Mucosa of gallbladder (tissue), 1 donor: ENCODE measurements around the gene NPY5R. TPM values are rescaled to one million over a fixed set of nuclear protein-coding genes. Genes with fewer than 3 reads are reported as not detected.
A peak's percentile ranks its signal among the peaks of the same experiment; 100 is the strongest.

ENCODE experiments used
- DNase-seq: peaks from one replicate; pipeline ENCODE4 v3.0.0-alpha.2; 2020; ENCODE audit warnings: low spot score
- total RNA-seq: library from RNA; stranded (reverse); gene quantifications from one replicate; pipeline ENCODE4 v1.2.1, GENCODE V29; 2021
- donor health status: DM: no; HTN: no; CAD: no.

Gene NPY5R
- 0.23 TPM for total RNA-seq

DNA sequence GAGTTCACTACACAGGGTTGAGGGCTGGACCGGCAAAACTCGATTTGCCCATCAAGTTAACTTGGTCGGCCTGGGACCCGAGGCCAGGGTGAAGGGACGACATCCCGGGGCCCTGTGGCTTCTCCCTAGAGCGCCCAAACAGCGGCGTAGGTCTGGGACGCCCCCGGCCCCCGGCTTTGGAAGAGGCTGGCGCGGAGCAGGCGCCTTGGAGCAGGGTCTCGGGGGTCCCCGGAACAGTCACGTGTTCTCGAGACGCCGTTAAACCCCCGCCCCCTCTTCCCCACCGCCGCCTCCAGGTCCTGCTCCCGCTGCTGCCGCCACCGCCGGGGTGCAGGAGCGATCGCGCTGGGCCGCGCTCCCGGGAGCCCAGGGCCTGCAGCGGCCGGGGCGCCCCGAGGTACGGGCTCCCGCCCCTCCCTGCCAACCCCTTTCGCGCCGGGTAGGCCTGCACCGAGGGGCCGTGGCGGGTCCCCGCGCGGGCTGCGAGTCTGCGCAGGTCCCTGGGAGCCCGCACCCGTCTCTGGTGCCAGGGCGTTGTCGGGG is at the start of gene NPY5R:
NPY5R (plus strand) TSS at position 289 of the 543 bp plus-strand sequence. CDS start 6,382 bp downstream, outside the sequence.
- no peak for DNase-seq

DNA sequence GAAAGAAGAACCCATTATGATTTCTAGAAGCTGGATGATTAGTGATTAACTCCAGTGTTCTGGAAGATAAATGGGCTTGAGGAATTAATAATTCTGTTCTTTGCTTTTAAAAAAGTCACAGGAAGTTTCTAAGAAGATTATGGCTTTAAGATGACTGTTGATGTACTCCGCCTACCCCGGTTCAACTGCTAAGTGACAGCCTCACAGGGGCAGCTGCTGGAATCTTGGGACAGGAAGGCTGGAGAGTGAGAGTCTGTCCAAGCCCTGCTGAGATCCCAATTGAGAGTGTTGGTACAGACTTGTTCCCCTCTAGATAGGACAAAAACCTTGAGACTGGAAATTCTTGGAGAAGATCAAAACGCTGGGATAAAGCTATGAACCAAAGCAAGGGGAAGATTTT is 48.6 kb upstream of the NPY5R start:
- no peak for DNase-seq

DNA sequence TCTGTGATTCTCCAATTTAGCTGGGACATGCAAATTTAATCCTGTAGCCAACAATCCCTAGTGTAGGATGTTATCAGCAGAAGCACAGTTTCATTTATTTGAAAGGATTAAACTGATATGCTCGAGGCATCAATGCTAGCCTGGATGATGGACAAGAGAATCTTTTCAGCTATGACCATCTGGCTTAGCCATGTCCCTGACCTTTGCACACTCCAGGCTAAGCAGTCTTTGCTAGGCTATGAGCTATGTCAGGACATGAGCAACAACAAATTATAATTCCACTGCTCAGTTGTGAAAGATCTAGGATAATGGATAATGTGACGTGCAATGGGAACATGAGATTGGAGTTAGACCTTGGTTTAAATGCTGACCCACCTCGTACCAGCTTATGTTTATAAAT is 43.2 kb upstream of the NPY5R start:
- DNase-seq: no peak

DNA sequence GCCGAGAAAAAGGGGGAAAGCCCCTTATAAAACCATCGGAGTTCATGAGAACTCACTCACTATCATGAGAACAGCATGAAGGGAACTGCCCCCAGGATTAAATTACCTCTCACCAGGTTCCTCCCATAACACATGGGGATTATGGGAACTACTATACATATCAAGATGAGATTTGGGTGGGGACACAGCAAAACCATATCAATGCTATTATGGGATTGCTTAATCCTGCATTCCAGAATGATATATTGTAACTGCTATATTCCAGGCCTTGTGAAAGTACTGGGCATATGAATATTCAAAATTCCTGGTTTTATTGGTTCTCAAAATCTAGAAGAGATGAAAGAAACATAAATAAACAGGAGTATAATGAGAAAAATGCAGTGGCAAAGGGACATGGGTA is 40.6 kb upstream of the NPY5R start:
- no peak for DNase-seq

DNA sequence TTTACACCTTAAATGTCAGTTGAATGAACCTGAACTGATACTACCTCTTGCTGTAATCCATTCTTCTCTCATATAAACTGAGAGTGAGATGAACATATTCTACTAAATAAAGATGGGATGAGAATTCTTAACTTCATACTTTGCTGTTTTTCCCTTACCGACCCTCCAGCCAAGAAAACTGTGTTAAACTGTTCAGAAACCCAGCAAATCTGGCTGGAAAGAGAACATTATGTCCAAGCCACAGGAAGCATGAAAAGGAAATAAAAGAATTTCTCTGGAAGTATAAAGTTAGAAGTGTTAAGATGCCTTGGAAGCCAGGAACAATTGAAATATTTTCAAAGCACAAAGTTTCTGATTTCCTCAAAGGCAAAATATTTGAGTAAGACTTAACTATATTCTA is 34.2 kb upstream of the NPY5R start:
- no peak for DNase-seq

DNA sequence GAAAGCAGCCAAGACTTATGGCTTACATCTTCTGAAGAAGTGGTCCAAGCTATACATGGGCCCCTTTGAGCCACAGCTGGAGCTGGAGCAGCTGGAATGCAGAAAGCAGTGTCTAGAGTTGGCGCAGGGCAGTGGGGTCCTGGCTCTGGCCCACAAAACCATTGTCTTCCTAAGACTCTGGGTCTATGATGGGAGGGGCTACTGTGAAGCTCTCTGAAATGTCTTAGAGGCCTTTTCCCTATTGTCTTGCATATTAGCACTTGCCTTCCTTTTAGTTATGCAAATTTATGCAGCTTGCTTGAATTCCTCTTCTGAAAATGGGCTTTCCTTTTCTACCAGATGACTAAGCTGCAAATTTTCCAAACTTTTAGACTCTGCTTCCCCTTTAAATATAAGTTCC is 26.6 kb upstream of the NPY5R start:
- DNase-seq: no peak

DNA sequence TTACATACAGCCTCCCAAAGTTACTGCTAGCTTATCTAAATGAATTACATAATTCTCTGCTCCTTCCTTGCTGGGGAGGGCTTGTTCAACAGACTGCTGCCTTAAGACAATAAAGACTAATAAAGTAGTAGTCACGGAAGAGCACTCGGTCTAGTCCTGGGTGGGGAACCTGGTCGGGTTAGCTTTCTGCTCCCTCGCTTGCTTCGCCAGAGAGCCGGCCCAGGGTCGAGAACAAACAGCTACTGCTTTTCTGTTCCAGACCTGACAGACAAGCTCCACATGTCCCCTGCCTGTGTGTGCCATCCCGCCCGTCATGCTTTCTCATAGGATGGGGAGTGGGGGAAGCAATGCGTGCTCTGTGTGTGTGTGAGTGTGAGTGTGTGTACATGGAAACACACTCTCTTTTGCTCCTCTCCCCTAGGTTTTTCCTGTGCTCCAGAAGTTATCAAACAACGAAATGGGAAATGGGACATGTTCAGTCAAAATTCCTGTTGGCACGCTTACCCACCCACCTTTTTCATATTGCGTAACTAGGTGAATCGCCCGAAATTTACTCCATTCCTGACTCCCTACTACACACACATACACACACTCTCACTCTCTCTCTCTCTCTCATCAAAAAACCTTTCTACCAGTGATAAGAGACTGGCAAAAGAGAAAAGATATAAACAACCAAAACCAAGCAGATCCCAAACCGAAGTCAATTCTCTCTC is 12.6 kb upstream of the NPY5R start:
- no peak for DNase-seq

DNA sequence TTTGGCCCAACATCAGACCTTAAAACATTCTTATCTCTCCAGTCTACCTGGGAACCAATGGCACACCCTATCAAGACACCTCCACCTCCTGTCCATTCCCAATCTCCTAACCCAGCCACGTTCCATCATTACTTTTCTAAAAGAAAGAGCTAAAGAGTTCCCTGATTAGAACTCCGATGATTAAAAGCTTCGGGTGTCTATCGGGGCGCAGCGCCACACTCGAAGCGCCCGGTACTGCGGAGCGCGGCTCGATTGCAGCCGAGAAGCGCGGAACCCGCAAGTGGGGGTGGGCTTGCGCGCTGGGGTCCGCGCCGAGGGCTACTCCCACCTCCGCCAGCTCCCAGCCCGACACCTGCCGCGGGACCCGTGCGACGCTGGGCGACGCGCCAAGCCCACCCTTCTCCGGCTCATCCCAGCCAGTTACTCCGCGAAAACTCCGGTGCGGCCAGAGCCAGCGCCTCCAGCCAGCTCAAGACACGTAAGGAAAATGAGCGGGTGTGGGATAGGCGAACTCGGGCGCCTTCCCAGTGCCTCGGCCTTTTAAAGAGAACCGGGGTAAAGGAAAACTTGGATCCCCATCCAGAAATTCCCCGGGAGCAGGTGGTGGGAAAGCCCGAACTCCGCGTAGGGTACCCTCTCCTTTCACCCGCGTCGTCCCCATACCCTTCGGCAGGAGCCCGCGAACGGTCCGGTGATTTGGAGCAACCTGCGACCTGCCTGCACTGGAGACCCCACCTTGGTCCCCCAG is 11.9 kb upstream of the NPY5R start:
- DNase-seq: peak; percentile 10

DNA sequence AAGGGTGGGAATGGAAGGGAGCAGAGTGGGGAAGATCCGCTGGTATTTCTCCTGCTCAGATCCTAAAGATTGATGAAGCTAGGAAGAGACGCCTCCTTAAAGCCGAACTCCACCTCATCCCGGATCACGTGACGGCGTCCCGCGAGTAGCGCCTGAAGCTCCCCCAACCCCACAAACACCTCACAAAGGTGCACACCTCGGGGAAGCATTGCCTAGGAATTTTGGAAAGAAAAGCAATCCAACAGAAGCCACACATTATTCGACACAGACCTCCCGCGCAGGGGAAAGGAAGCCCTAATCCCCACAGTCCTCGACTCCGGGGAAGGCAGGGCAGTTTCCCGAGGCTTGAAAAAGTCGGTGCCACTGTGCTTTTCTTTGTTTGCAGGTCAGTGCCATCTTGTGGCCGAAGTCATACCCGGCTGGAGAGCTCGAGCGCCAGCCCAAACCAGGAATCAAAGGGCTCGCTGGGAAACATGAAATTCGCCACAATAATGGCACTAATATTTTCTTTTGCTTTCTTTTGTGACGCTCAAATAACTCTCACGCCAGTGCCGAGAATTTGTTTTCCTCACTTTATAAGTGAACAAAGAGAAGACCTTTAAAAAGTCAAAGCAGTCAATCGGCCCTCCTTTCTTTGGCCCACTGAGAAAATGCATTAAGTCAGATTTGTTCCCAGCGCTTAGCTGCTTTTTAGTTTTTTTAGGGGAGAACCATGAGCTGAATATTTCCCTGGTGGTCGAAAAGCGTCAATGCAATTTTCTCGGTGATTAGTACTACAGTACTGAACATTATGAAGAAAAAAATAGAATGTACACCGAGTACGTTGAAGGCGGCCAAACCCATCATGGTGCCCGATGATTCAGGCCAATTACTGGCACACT is 10.9 kb upstream of the NPY5R start, which contains the start of gene NPY1R:
NPY1R (minus strand) TSS at position 71 of the 881 bp plus-strand sequence. CDS start 6,042 bp downstream, outside the sequence.
- DNase-seq: peak; percentile 82

DNA sequence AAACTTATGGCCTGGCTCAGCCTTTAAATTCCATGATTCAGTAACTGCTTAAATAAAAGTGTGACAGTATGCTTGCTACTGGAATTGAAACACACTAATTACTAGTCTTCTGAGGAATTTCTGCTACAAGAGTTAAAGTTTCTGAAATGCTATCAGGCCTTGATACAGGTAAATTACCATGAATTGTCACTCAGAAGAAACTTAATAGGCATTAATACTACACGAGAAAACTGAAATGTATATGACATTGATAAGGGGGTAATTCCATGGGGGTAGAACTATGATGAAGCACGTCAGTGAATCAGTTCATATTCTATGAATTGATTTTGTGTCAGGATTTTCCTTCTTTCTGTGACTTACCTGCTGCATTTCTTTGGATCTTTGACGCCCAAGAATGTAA is 8.3 kb upstream of the NPY5R start:
- DNase-seq: no peak

DNA sequence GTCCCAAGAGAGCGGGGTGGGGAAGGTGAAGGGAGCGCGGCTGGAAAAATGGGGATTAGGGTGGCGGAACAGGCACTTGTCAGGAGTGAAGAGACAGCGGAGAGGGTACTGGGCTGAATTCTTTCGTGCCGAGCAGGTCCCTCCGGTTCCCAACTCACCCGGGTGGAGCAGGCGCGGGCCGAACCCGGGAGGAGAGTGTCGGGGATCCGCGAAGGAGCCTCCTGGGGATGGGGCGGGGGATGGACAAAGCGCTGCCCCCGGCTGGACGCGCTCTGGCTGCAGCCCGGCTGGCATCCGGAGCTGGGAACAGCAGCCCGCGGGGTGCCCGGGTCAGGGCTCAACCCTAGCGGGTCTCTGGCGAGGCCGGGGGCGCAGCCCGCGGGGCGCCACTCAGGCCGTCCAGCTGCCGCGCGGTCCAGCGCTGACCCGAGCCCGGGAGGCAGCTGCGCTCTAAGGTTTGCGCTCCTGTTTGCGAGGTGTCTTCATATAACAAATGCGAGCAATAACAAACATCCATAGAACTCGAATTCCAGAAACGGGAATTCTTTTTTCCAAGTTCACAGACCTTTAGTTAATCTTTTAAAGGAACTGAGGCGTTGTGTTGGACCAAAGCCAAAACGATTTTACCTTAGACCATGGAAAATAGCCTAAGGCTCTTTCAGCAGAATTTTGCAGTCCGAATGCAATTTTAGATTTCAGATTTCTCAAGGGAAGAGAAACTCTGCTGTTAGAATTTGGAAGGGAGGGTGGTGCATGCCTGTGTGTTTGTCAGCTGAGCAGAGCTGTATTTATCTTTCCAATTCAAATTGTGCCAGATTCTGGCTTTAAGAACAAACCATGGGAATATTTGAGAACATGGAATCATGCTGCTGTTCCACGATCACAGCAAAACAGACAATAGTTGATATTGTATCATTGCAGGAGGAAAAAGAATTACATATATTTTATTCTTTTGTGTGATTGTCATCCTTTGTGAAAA is 744 bp downstream of the NPY5R start:
- no peak for DNase-seq

DNA sequence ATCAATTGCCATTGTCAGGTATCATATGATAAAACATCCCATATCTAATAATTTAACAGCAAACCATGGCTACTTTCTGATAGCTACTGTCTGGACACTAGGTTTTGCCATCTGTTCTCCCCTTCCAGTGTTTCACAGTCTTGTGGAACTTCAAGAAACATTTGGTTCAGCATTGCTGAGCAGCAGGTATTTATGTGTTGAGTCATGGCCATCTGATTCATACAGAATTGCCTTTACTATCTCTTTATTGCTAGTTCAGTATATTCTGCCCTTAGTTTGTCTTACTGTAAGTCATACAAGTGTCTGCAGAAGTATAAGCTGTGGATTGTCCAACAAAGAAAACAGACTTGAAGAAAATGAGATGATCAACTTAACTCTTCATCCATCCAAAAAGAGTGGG is 7.0 kb downstream of the NPY5R start:
- no peak for DNase-seq

DNA sequence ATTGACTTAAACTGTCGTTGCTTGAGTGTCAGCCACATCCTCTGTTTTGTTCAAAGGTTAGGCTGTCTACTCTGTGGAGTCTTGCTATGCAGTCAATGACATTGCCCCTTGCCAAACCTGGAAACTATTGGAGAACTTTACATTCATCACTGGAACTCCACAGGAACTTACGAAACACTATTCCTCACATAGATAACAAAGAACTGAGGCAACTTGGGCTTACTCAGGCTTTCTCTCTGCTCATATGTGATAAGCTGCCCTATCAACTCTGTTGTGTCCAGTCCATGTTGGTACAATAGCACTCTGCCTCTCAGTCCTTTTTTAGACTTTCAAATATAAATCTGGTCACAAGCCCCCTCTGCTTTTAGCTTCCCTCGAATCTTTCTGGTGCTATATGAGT is 9.4 kb downstream of the NPY5R start:
- no peak for DNase-seq

DNA sequence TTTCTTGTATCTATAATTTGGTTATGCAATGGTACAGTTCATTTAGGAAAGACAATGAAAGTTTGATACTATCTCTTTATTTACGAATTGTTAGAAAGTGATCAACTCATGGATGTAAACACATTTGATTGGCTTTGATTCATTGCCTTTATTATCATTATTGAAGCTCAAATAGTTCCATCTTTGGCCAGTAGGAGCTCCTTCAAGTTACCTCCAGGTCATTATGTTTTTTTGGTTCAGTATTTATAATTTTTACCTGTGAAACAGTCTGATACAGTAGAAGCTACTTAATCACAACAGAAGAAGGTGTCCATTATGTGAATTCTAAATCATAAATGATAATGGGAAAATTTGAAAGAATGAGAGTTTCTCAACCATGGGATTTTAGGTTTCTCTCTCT is 12.4 kb downstream of the NPY5R start:
- DNase-seq: no peak

DNA sequence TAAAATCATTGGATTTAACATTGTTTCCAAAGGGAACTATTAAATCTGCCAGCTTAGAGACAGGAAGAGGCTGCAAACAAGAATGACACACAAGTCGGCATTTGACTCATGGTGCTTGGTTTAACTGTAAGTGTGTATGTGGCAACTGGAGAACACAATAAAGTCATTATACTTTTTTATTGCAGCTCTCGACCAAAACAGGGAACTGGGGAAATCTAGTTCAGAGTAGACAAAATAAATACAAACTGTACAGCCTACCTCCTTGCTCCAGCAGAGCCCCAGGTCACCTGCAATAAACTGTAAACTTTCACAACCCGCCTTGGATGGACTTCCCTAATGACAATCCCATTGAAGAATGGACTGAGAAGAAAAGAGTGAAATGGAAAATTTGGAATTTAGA is 24.0 kb downstream of the NPY5R start:
- DNase-seq: no peak

DNA sequence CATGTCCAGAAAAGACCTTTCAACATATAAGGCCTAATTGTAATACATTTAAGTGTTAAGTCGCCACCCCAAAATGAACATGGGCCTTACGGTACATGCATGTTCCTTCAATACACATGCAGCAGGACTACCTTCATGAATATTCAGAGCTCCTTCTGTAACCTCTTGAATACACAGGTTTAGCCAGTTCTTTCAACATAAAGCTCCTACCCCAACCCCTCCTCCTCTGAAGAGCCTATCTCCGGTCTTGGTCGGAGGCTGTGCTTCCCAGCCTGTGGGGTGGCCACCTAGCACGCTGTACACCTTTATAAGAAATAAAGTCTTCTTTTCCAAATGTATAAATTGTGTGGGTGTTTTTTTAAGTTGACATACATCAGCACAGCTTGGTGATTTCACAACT is 28.3 kb downstream of the NPY5R start:
- DNase-seq: no peak

DNA sequence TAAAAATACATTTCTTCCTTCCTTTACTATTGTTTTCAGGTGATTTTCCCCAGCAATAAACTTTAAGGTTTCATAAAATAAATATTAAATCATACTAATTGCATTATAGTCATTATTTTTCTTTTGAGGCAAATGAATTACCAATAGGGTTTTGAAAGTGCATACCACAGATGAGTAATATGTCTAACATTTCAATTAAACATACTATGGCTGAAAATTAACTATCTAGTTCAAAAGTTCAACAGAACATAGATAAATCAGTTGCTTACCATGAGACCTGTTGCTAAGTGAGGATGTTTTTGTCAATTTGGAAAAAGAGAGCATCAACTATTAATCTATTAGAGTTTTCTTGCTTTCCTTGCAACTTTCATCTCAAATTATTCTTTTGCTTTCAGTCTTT is 35.0 kb downstream of the NPY5R start:
- no peak for DNase-seq

DNA sequence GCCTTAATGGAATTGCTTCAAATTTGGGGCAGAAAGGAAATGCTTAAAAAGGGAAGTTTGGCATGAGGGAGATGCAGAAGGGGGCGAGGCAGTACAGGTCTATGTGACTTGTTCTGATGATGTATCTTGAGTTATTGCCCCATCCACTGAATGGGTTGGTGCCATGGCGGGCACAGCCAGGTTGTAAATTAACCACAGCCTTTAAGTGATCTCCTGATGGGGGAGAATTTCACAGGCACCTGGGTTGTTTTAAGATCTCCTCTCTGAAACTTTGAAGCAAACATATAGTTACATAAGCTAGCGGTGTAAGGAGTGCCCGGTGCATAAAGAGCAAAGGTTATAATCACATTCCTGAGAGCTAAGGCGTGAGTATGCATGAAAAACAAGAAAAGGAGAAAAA is 37.0 kb downstream of the NPY5R start:
- DNase-seq: no peak

DNA sequence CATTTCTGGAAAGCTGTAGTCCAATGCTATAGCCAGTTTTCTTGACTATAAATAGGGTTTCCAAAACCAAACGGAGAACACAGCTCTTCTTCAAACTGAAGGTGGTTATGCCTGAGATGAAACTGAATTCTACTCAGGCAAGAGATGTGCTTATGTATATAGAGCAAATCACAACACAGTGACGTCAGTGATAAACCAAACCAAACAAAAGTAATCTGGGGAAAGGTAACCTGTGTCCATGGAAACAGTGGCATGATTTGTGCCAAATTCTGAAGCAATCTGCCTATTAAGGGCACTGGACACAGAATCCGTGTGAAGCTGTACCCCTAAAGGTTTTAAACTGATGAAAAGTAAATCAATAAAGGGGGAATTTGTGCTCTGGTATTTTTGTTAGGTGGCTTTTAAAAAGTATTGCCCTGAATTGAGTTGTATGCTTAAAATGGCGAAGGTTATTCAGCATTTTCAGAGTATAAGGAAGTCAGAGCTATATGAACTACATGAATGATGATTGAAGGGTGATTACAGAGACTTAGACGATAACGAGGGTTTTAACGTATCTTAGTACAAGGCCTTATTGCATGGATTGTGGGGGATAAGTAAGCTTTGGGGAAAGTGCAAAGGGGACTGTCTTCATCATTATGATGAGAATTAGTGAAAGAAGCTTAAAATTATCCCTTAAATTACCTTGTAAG is 38.6 kb downstream of the NPY5R start:
- no peak for DNase-seq

DNA sequence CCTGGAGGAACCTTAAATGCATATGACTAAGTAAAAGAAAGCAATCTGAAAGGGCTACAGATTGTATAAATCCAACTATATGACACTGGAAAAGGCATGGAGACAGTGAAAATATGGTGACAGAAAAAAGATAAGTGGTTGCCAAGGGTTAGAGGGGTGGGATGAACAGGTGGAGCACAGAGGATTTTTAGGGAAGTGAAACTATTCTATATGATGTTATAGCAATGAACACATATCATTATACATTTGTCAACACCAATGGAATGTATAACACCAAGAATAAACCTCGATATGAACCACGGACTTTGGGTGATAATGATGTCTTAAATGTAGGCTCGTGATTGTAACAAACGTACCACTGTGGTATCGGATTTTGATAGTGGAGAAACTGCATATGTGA is 40.7 kb downstream of the NPY5R start:
- no peak for DNase-seq
